HEK293 (cell line): Measurements from ENCODE around the gene CIAO2B.

Experiments
- CTCF ChIA-PET: fragments of 350-600 bp; formaldehyde crosslinking; extraction: SDS; loops from one replicate; lab custom pipeline; 2021; ENCODE audit warnings: antibody characterized with exemption; lab: Yijun Ruan, JAX
- POLR2A ChIA-PET: fragments of 300-600 bp; formaldehyde crosslinking; extraction: SDS; loops from one replicate; lab custom pipeline; 2020; ENCODE audit warnings: antibody characterized with exemption, inconsistent platforms; lab: Yijun Ruan, JAX
- H3K27ac ChIP-seq: fragments of 200-500 bp; sonication (Bioruptor generic); 2 replicates; pipeline ENCODE4 v1.5.1; 2014; ENCODE audit warnings: low read depth, low read length, control low read depth, inconsistent platforms; ENCODE audit errors: extremely low read depth
- H3K36me3 ChIP-seq, 2 experiments: fragments of 200-500 bp in 1 of 2; sonication (Bioruptor generic) in 1 of 2; 1 replicate in 1 of 2; 2 replicates in 1 of 2; pipeline ENCODE4 v1.5.1; 2014 to 2017; ENCODE audit warnings: inconsistent platforms in 2 of 2, low read length in 2 of 2; ENCODE audit not compliant: control insufficient read depth in 2 of 2, insufficient read depth in 1 of 2
- H3K4me1 ChIP-seq: fragments of 200-500 bp; sonication (Bioruptor generic); 2 replicates; pipeline ENCODE4 v1.5.1; 2014; ENCODE audit warnings: mild to moderate bottlenecking, low read length, inconsistent platforms; ENCODE audit not compliant: control insufficient read depth, insufficient read depth
- H3K4me3 ChIP-seq: 2 replicates; pipeline ENCODE4 v1.5.1; 2011; ENCODE audit warnings: low read depth, mild to moderate bottlenecking, control low read depth, low read length, moderate library complexity
- H3K9me3 ChIP-seq: fragments of 200-500 bp; sonication (Bioruptor generic); 2 replicates; pipeline ENCODE4 v1.5.1; 2014; ENCODE audit warnings: low read depth, low read length, inconsistent platforms; ENCODE audit not compliant: control insufficient read depth, insufficient read depth
- ELK4 ChIP-seq: IDR thresholded peaks from 2 replicates; pipeline ENCODE4 v1.6.1; 2011; ENCODE audit warnings: mild to moderate bottlenecking, low read depth, low read length, borderline replicate concordance
- HOXC10 ChIP-seq: sonication (generic); formaldehyde crosslinking; IDR thresholded peaks from 2 replicates; pipeline ENCODE4 v1.8.1; 2023; ENCODE audit warnings: mild to moderate bottlenecking, missing genetic modification reagents
- KLF10 ChIP-seq: fragments of 450-650 bp; IDR thresholded peaks from 2 replicates; pipeline ENCODE4 v1.5.1; 2018; ENCODE audit warnings: missing biosample characterization, mild to moderate bottlenecking, missing genetic modification characterization
- KLF16 ChIP-seq: fragments of 450-650 bp; formaldehyde crosslinking; IDR thresholded peaks from 2 replicates; pipeline ENCODE4 v1.5.1; 2017; ENCODE audit warnings: missing biosample characterization, missing genetic modification characterization
- RBAK ChIP-seq: fragments of 450-650 bp; formaldehyde crosslinking; IDR thresholded peaks from 2 replicates; pipeline ENCODE4 v1.5.1; 2016; ENCODE audit warnings: missing biosample characterization, missing genetic modification characterization
- REPIN1 ChIP-seq: fragments of 450-650 bp; formaldehyde crosslinking; IDR thresholded peaks from 2 replicates; pipeline ENCODE4 v1.5.1; 2017; ENCODE audit warnings: missing biosample characterization, missing genetic modification characterization, low read depth
- SALL2 ChIP-seq: fragments of 450-650 bp; formaldehyde crosslinking; IDR thresholded peaks from 2 replicates; pipeline ENCODE4 v1.5.0; 2017; ENCODE audit warnings: missing biosample characterization, mild to moderate bottlenecking, missing genetic modification characterization, borderline replicate concordance
- SCRT2 ChIP-seq: fragments of 450-650 bp; formaldehyde crosslinking; IDR thresholded peaks from 2 replicates; pipeline ENCODE4 v1.5.1; 2016; ENCODE audit warnings: missing biosample characterization, missing genetic modification characterization
- SP2 ChIP-seq: fragments of 450-650 bp; formaldehyde crosslinking; IDR thresholded peaks from 2 replicates; pipeline ENCODE4 v1.5.1; 2016; ENCODE audit warnings: missing biosample characterization, missing genetic modification characterization
- TCF7L2 ChIP-seq: IDR thresholded peaks from 2 replicates; pipeline ENCODE4 v1.6.1; 2011; ENCODE audit warnings: low read depth, mild to moderate bottlenecking, inconsistent platforms, low read length, moderate library complexity, borderline replicate concordance
- YY1 ChIP-seq: fragments of 450-650 bp; formaldehyde crosslinking; IDR thresholded peaks from 2 replicates; pipeline ENCODE4 v1.5.1; 2018; ENCODE audit warnings: missing biosample characterization, missing genetic modification characterization
- ZBTB7A ChIP-seq: fragments of 450-650 bp; formaldehyde crosslinking; IDR thresholded peaks from 2 replicates; pipeline ENCODE4 v1.5.1; 2016; ENCODE audit warnings: low read depth, missing biosample characterization, missing genetic modification characterization
- ZNF114 ChIP-seq: fragments of 450-650 bp; formaldehyde crosslinking; IDR thresholded peaks from 2 replicates; pipeline ENCODE4 v1.5.0; 2017; ENCODE audit warnings: missing biosample characterization, missing genetic modification characterization
- ZNF221 ChIP-seq: fragments of 450-650 bp; formaldehyde crosslinking; IDR thresholded peaks from 2 replicates; pipeline ENCODE4 v1.5.1; 2017; ENCODE audit warnings: missing biosample characterization, missing genetic modification characterization, borderline replicate concordance
- ZNF239 ChIP-seq: fragments of 450-650 bp; formaldehyde crosslinking; IDR thresholded peaks from 2 replicates; pipeline ENCODE4 v1.5.1; 2016; ENCODE audit warnings: missing biosample characterization, missing genetic modification characterization
- ZNF24 ChIP-seq: fragments of 450-650 bp; formaldehyde crosslinking; IDR thresholded peaks from 2 replicates; pipeline ENCODE4 v1.5.1; 2016; ENCODE audit warnings: missing biosample characterization, missing genetic modification characterization
- ZNF335 ChIP-seq: fragments of 450-650 bp; formaldehyde crosslinking; conservative IDR thresholded peaks from 2 replicates; pipeline ENCODE4 v1.5.1; 2016; ENCODE audit warnings: missing biosample characterization, missing genetic modification characterization
- ZNF354C ChIP-seq: fragments of 450-650 bp; formaldehyde crosslinking; IDR thresholded peaks from 2 replicates; pipeline ENCODE4 v1.5.1; 2016; ENCODE audit warnings: missing biosample characterization, missing genetic modification characterization, low read depth, borderline replicate concordance
- ZNF626 ChIP-seq: fragments of 450-650 bp; sonication (Bioruptor Pico); formaldehyde crosslinking; IDR thresholded peaks from 2 replicates; pipeline ENCODE4 v1.5.1; 2018; ENCODE audit warnings: missing biosample characterization, missing genetic modification characterization, inconsistent platforms
- ZNF747 ChIP-seq: fragments of 450-650 bp; formaldehyde crosslinking; IDR thresholded peaks from 2 replicates; pipeline ENCODE4 v1.5.1; 2016; ENCODE audit warnings: missing biosample characterization, missing genetic modification characterization
- ZNF837 ChIP-seq: fragments of 450-650 bp; formaldehyde crosslinking; IDR thresholded peaks from 2 replicates; pipeline ENCODE4 v1.5.1; 2016; ENCODE audit warnings: missing biosample characterization, missing genetic modification characterization
- TF ChIP-seq, protein P1 (sequence below): fragments of 450-650 bp; formaldehyde crosslinking; IDR thresholded peaks from 2 replicates; pipeline ENCODE4 v1.5.1; 2017; ENCODE audit warnings: missing biosample characterization, missing genetic modification characterization
- TF ChIP-seq, protein P2 (sequence below): fragments of 450-650 bp; formaldehyde crosslinking; IDR thresholded peaks from 2 replicates; pipeline ENCODE4 v1.5.1; 2016; ENCODE audit warnings: missing biosample characterization, missing genetic modification characterization

The CIAO2B gene

GRCh38 chr16:66943426-66944053 lies 9.3 kb upstream of the CIAO2B start:
- Histone ChIP-seq H3K9me3 (no peaks in the 10 kb centered on the region), H3K4me1 (no peaks in the 10 kb centered on the region), H3K36me3 (peaks cover 0 to 54% of the 10 kb centered on the region in 2 experiments; a peak in 1 of 3 replicates), H3K27ac (no peak overlapping the region), H3K4me3 (no peak overlapping the region)
- ChIA-PET CTCF (interaction anchor here (0.5 to 1.6 kb wide), 7 partner anchors 15 to 242 kb away, joined by 3 to 9 read pairs (median 4); no protein-coding TSS in a partner anchor), POLR2A (interaction anchor here (2.0 kb wide), 1 partner anchor 43 kb away, joined by 8 read pairs; no protein-coding TSS in a partner anchor)
- TF ChIP-seq ZNF114 (no peak), SALL2 (tag by site-specific recombination) (no peak), SCRT2 (tag by site-specific recombination) (no peak)

GRCh38 chr16:66942981-66943380 lies 8.8 kb upstream of the CIAO2B start:
- Histone ChIP-seq H3K4me3 (no peak overlapping the region), H3K4me1 (no peaks in the 10 kb centered on the region), H3K36me3 (peaks cover 0 to 60% of the 10 kb centered on the region in 2 experiments; a peak in 1 of 3 replicates), H3K27ac (no peak overlapping the region), H3K9me3 (no peaks in the 10 kb centered on the region)
- CTCF ChIA-PET = interaction anchor here (0.7 to 1.4 kb wide), 6 partner anchors 11 to 242 kb away, joined by 3 to 5 read pairs (median 4); no protein-coding TSS in a partner anchor
- TF ChIP-seq KLF16 (tag by site-specific recombination) (no peak), REPIN1 (tag by site-specific recombination) (no peak), ZNF354C (tag by site-specific recombination) (no peak), ZNF221 (tag by site-specific recombination) (no peak), ZNF24 (tag by site-specific recombination) (no peak), ELK4 (no peak), YY1 (no peak), ZNF335 (tag by site-specific recombination) (no peak), SP2 (tag by site-specific recombination) (no peak), HOXC10 (CRISPR knock-in tag) (no peak)
- TF ChIP-seq, protein P1, sequence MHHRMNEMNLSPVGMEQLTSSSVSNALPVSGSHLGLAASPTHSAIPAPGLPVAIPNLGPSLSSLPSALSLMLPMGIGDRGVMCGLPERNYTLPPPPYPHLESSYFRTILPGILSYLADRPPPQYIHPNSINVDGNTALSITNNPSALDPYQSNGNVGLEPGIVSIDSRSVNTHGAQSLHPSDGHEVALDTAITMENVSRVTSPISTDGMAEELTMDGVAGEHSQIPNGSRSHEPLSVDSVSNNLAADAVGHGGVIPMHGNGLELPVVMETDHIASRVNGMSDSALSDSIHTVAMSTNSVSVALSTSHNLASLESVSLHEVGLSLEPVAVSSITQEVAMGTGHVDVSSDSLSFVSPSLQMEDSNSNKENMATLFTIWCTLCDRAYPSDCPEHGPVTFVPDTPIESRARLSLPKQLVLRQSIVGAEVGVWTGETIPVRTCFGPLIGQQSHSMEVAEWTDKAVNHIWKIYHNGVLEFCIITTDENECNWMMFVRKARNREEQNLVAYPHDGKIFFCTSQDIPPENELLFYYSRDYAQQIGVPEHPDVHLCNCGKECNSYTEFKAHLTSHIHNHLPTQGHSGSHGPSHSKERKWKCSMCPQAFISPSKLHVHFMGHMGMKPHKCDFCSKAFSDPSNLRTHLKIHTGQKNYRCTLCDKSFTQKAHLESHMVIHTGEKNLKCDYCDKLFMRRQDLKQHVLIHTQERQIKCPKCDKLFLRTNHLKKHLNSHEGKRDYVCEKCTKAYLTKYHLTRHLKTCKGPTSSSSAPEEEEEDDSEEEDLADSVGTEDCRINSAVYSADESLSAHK = no peak
- POLR2A ChIA-PET = interaction anchor here (0.8 to 2.0 kb wide), 2 partner anchors 43 to 45 kb away, joined by 3 to 8 read pairs; no protein-coding TSS in a partner anchor

- ChIA-PET POLR2A (no interaction called here), CTCF (no interaction called here)
- no peak overlapping the region for H3K4me3 ChIP-seq
- TF ChIP-seq ZBTB7A = no peak
- TF ChIP-seq, protein P2, sequence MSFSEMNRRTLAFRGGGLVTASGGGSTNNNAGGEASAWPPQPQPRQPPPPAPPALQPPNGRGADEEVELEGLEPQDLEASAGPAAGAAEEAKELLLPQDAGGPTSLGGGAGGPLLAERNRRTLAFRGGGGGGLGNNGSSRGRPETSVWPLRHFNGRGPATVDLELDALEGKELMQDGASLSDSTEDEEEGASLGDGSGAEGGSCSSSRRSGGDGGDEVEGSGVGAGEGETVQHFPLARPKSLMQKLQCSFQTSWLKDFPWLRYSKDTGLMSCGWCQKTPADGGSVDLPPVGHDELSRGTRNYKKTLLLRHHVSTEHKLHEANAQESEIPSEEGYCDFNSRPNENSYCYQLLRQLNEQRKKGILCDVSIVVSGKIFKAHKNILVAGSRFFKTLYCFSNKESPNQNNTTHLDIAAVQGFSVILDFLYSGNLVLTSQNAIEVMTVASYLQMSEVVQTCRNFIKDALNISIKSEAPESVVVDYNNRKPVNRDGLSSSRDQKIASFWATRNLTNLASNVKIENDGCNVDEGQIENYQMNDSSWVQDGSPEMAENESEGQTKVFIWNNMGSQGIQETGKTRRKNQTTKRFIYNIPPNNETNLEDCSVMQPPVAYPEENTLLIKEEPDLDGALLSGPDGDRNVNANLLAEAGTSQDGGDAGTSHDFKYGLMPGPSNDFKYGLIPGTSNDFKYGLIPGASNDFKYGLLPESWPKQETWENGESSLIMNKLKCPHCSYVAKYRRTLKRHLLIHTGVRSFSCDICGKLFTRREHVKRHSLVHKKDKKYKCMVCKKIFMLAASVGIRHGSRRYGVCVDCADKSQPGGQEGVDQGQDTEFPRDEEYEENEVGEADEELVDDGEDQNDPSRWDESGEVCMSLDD (tag by site-specific recombination) = no peak
- TF ChIP-seq ZNF239 (tag by site-specific recombination) = no peak
- TF ChIP-seq ZNF335 (tag by site-specific recombination) = no peak
- TF ChIP-seq ZNF626 (tag by site-specific recombination) = no peak
- no peak for TF ChIP-seq ZNF747 (tag by site-specific recombination)
- no peak for TF ChIP-seq RBAK
- TF ChIP-seq KLF10 (tag by site-specific recombination) = no peak
- no peak for TF ChIP-seq ZNF837 (tag by site-specific recombination)
- no peak for TF ChIP-seq TCF7L2
- peaks cover under 1% of the 10 kb centered on the region; the same call in 1 of the 2 replicates for H3K4me1 ChIP-seq
- H3K27ac ChIP-seq = no peak overlapping the region
- peaks cover 0 to 71% of the 10 kb centered on the region in 2 experiments; a peak in 1 of 3 replicates for H3K36me3 ChIP-seq
- no peaks in the 10 kb centered on the region for H3K9me3 ChIP-seq
These were observed 6.0 kb upstream of the CIAO2B start for GRCh38 chr16:66940236-66940635.
